ENCODE data around the gene CHCHD10. TPM values are rescaled to one million over a fixed set of nuclear protein-coding genes. Genes with fewer than 3 reads are reported as not detected.
A peak's percentile ranks its signal among the peaks of the same experiment; 100 is the strongest.

CHCHD10 gene
- total and polyA plus RNA-seq, 2 of the 8 experiments (the other 6 are each of a cell fraction or from before 2014, with no cell fraction given) = 58.3 to 94.5 TPM

- TF ChIP-seq FOSL1 (IDR thresholded peaks at IDR 0.05; ENCODE audit: insufficient read depth, low read depth, low read length) (no peak), RAD21 (IDR thresholded peaks at IDR 0.05 in 1 of 2, conservative IDR thresholded peaks at IDR 0.05 in 1 of 2; ENCODE audit: low read depth in 2 of 2, low read length in 2 of 2) (peak; percentile 58 to 70), BCL11A (IDR thresholded peaks at IDR 0.05; ENCODE audit: low read depth in 2 of 2, low read length in 2 of 2) (no peak), ASH2L (IDR thresholded peaks at IDR 0.05; ENCODE audit: low read length) (peak; percentile 48), E2F6 (IDR thresholded peaks at IDR 0.05) (0 out of 2 replicates have a peak, but pooled peaks have one; percentile 32), SRF (IDR thresholded peaks at IDR 0.05; ENCODE audit: low read depth, low read length) (no peak), SP1 (IDR thresholded peaks at IDR 0.05; ENCODE audit: low read depth, low read length) (peak; percentile 7; the same call in 1 of the 2 replicates), TAF1 (IDR thresholded peaks at IDR 0.05; ENCODE audit: low read depth, low read length) (no peak), NANOG (IDR thresholded peaks at IDR 0.05; ENCODE audit: insufficient read depth, low read depth, low read length, poor library complexity, severe bottlenecking) (no peak), MAFK (IDR thresholded peaks at IDR 0.05; ENCODE audit: low read depth, low read length) (no peak), BRCA1 (IDR thresholded peaks at IDR 0.05; ENCODE audit: low read depth, low read length) (no peak), CEBPB (IDR thresholded peaks at IDR 0.05; ENCODE audit: low read depth, low read length) (no peak), CTBP2 (IDR thresholded peaks at IDR 0.05; ENCODE audit: borderline replicate concordance, insufficient read depth, insufficient read length, low read length) (peak; percentile 76), TCF12 (IDR thresholded peaks at IDR 0.05; ENCODE audit: low read depth, low read length) (no peak), CREB1 (IDR thresholded peaks at IDR 0.05) (peak; percentile 17), JUN (IDR thresholded peaks at IDR 0.05; ENCODE audit: low read depth, low read length) (no peak), SUZ12 (IDR thresholded peaks at IDR 0.05; ENCODE audit: low read length) (no peak), NRF1 (IDR thresholded peaks at IDR 0.05; ENCODE audit: low read depth, low read length) (no peak), POLR2A (IDR thresholded peaks at IDR 0.05; ENCODE audit: control extremely low read depth in 1 of 2, low read depth in 2 of 2, low read length in 2 of 2) (0 out of 3 replicates have a peak, but pooled peaks of 1 of the 2 experiments have one; percentile 43), ZNF274 (IDR thresholded peaks at IDR 0.05; ENCODE audit: borderline replicate concordance, extremely low read depth, low read length) (no peak)
These were observed at the start of gene CHCHD10 (continued) for GRCh38 chr22:23767673-23768548.
